Astrocyte (in vitro differentiated cells and primary cell): ENCODE measurements around the gene CELA2A. TPM values are rescaled to one million over a fixed set of nuclear protein-coding genes. Genes with fewer than 3 reads are reported as not detected.

Experiments used
- DNase-seq: peaks from one replicate; pipeline ENCODE4 v3.0.0-alpha.2; 2010; ENCODE audit warnings: low read depth
- FAIRE-seq: peaks from 2 replicates; lab custom pipeline; 2011; peaks lifted over from hg19 to GRCh38; lab: Jason Lieb, UNC
- H2AFZ ChIP-seq: 2 replicates; pipeline ENCODE4 v1.6.0; 2012; ENCODE audit warnings: low read depth, low read length, inconsistent platforms
- H3K27ac ChIP-seq: 2 replicates; pipeline ENCODE4 v1.5.1; 2011; ENCODE audit warnings: low read depth, low read length, inconsistent platforms
- H3K27me3 ChIP-seq: 2 replicates; pipeline ENCODE4 v1.6.0; 2011; ENCODE audit warnings: low read length, inconsistent platforms; ENCODE audit not compliant: insufficient read depth
- H3K36me3 ChIP-seq: 2 replicates; pipeline ENCODE4 v1.5.1; 2011; ENCODE audit warnings: low read length, inconsistent platforms; ENCODE audit not compliant: insufficient read depth
- H3K4me1 ChIP-seq: 2 replicates; pipeline ENCODE4 v1.5.1; 2011; ENCODE audit warnings: low read length, inconsistent platforms; ENCODE audit not compliant: insufficient read depth
- H3K4me2 ChIP-seq: 2 replicates; pipeline ENCODE4 v1.6.0; 2012; ENCODE audit warnings: low read length, inconsistent platforms
- H3K4me3 ChIP-seq: 2 replicates; pipeline ENCODE4 v1.5.1; 2011; ENCODE audit warnings: low read depth, mild to moderate bottlenecking, low read length, inconsistent platforms; ENCODE audit not compliant: insufficient read depth
- H3K79me2 ChIP-seq: 2 replicates; pipeline ENCODE4 v1.6.0; 2012; ENCODE audit warnings: mild to moderate bottlenecking, low read length, inconsistent platforms; ENCODE audit not compliant: insufficient read depth
- H3K9ac ChIP-seq: 2 replicates; pipeline ENCODE4 v1.6.0; 2012; ENCODE audit warnings: mild to moderate bottlenecking, low read length, inconsistent platforms
- H3K9me3 ChIP-seq: 2 replicates; pipeline ENCODE4 v1.5.1; 2012; ENCODE audit warnings: low read depth, mild to moderate bottlenecking, low read length, inconsistent platforms; ENCODE audit not compliant: insufficient read depth
- H4K20me1 ChIP-seq: 2 replicates; pipeline ENCODE4 v1.6.0; 2012; ENCODE audit warnings: low read length, inconsistent platforms; ENCODE audit not compliant: insufficient read depth
- H3K27ac Mint-ChIP-seq: one replicate; pipeline ENCODE4 v1.8.0; 2021; ENCODE audit warnings: mild to moderate bottlenecking, mixed read lengths; ENCODE audit not compliant: unreplicated experiment
- H3K27me3 Mint-ChIP-seq: one replicate; pipeline ENCODE4 v1.8.0; 2021; ENCODE audit warnings: low read depth, mixed read lengths; ENCODE audit not compliant: unreplicated experiment
- H3K36me3 Mint-ChIP-seq: one replicate; pipeline ENCODE4 v1.8.0; 2021; ENCODE audit warnings: low read depth, mixed read lengths; ENCODE audit not compliant: unreplicated experiment
- H3K4me1 Mint-ChIP-seq: one replicate; pipeline ENCODE4 v1.8.0; 2021; ENCODE audit warnings: low read depth, mixed read lengths; ENCODE audit not compliant: unreplicated experiment
- H3K4me3 Mint-ChIP-seq: one replicate; pipeline ENCODE4 v1.8.0; 2021; ENCODE audit warnings: mild to moderate bottlenecking, moderate library complexity, mixed read lengths; ENCODE audit not compliant: unreplicated experiment
- H3K9me3 Mint-ChIP-seq: one replicate; pipeline ENCODE4 v1.8.0; 2021; ENCODE audit warnings: mild to moderate bottlenecking, mixed read lengths; ENCODE audit not compliant: unreplicated experiment
- CTCF ChIP-seq: IDR thresholded peaks from 2 replicates; pipeline ENCODE4 v1.5.1; 2011; ENCODE audit warnings: low read depth, mild to moderate bottlenecking, inconsistent platforms, low read length, moderate library complexity; ENCODE audit not compliant: insufficient read depth
- EZH2 ChIP-seq: IDR thresholded peaks from 2 replicates; pipeline ENCODE4 v1.6.1; 2012; ENCODE audit warnings: mild to moderate bottlenecking, low read length, inconsistent platforms; ENCODE audit not compliant: insufficient read depth
- total RNA-seq: library from RNA; stranded (reverse); gene quantifications from 2 replicates; pipeline ENCODE4 v1.2.1, GENCODE V29; 2021

Gene CELA2A
- total RNA-seq, 1 donor from 2014 or later: not detected

- H3K36me3 Mint-ChIP-seq: no peaks in the 10 kb centered on the region
- TF ChIP-seq CTCF (no peak), EZH2 (no peak)
- H3K4me3 Mint-ChIP-seq: no peak overlapping the region
- Histone ChIP-seq H2AFZ (no peak overlapping the region), H3K4me3 (no peak overlapping the region), H3K4me1 (no peaks in the 10 kb centered on the region), H3K36me3 (no peaks in the 10 kb centered on the region), H3K4me2 (no peak overlapping the region), H3K9ac (no peak overlapping the region), H3K27ac (no peak overlapping the region), H3K9me3 (no peaks in the 10 kb centered on the region), H4K20me1 (no peaks in the 10 kb centered on the region), H3K79me2 (no peaks in the 10 kb centered on the region), H3K27me3 (peaks cover 4% of the 10 kb centered on the region)
- H3K9me3 Mint-ChIP-seq: no peaks in the 10 kb centered on the region
- H3K27ac Mint-ChIP-seq: no peak overlapping the region
- DNase-seq (no peak), FAIRE-seq (no peak)
- H3K4me1 Mint-ChIP-seq: no peaks in the 10 kb centered on the region
- H3K27me3 Mint-ChIP-seq: peaks cover 34% of the 10 kb centered on the region
These were observed 13.3 kb upstream of the CELA2A start for GRCh38 chr1:15443281-15443680.

GRCh38 chr1:15444468-15445389 is 11.8 kb upstream of the CELA2A start:
- H3K36me3 Mint-ChIP-seq: no peaks in the 10 kb centered on the region
- H3K4me3 Mint-ChIP-seq: no peak overlapping the region
- DNase-seq (no peak), FAIRE-seq (no peak)
- H2AFZ ChIP-seq: no peak overlapping the region
- no peaks in the 10 kb centered on the region for H3K4me1 Mint-ChIP-seq
- no peak overlapping the region for H3K27ac ChIP-seq
- TF ChIP-seq EZH2: no peak
- no peak for TF ChIP-seq CTCF
- H3K79me2 ChIP-seq: no peaks in the 10 kb centered on the region
- peaks cover 4% of the 10 kb centered on the region for H3K27me3 ChIP-seq
- no peak overlapping the region for H3K4me3 ChIP-seq
- no peaks in the 10 kb centered on the region for H3K9me3 ChIP-seq
- peaks cover 29% of the 10 kb centered on the region for H3K27me3 Mint-ChIP-seq
- no peak overlapping the region for H3K4me2 ChIP-seq
- H3K4me1 ChIP-seq: no peaks in the 10 kb centered on the region
- no peaks in the 10 kb centered on the region for H4K20me1 ChIP-seq
- no peaks in the 10 kb centered on the region for H3K36me3 ChIP-seq
- H3K9ac ChIP-seq: no peak overlapping the region
- no peak overlapping the region for H3K27ac Mint-ChIP-seq
- H3K9me3 Mint-ChIP-seq: no peaks in the 10 kb centered on the region
